NCI-H345 treated with DMSO at 0.1 percent for 48 hours (cell line): ENCODE data around the gene DHRSX.
"Not testable (repeated sequence)": the region's sequence is repeated elsewhere in the genome, so short reads cannot be mapped to it uniquely, and the experiment has no call there.

ENCODE experiments used
- DNase-seq: peaks from one replicate; lab custom pipeline; 2025; ENCODE audit not compliant: unreplicated experiment; lab: John Stamatoyannopoulos, UW

Gene DHRSX

GRCh38 chrX:2360731-2361130, 140.0 kb downstream of the DHRSX start:
- DNase-seq: no peak

DNA sequence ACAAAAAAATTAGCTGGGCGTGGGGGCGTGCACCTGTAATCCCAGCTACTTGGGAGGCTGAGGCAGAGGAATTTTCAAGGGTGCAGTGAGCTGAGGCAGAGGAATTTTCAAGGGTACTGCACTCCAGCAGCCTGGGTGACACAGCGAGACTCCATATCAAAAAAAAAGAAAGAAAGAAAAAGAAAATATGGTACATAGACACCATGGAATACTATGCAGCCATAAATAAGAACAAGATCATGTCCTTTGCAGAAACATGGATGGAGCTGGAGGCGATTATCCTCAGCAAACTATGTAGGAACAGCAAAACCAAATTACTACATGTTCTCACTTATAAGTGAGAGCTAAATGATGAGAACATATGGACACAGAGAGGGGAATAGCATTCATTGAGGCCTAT, 141.3 kb downstream of the DHRSX start:
- DNase-seq: not testable (repeated sequence)

- DNase-seq: no peak
Measured at GRCh38 chrX:2351999-2352995, 148.5 kb downstream of the DHRSX start.

DNA sequence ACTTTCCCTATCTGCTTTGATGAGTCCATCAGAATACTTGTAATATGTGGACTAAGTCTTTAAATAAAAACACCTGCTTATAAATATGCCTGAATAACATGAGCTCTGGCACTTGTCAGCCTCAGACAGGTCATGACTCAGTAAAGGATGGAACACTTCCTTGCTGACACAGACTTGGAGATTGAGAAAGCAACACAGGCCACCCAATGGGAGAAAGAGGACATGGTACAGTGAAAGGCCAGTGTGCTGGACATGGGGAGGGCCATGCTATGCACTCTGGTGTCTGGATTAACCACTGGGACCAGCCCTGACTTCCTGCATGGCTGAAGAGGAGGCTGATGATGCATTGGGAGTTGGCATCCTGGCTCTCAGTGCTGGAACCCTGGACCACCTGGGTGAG, 149.5 kb downstream of the DHRSX start:
- no peak for DNase-seq

DNA sequence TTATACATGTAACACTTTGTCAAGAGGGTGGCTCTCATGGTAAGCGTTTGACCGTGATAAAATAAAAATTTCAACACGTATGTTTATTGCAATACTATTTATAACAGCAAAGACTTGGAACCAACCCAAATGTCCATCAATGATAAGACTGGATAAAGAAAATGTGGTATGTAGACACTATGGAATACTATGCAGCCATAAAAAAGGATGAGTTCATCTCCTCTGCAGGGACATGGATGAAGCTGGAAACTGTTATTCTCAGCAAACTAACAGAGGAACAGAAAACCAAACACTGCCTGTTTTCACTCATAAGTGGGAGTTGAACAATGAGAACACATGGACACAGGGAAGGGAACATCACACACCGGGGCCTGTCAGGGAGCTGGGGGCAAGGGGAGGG, 150.1 kb downstream of the DHRSX start:
- DNase-seq: not testable (repeated sequence)

- not testable (repeated sequence) for DNase-seq
Measured at GRCh38 chrX:2350036-2350435, 150.7 kb downstream of the DHRSX start.

- DNase-seq: no peak
Measured at GRCh38 chrX:2348211-2348610, 152.6 kb downstream of the DHRSX start.

DNA sequence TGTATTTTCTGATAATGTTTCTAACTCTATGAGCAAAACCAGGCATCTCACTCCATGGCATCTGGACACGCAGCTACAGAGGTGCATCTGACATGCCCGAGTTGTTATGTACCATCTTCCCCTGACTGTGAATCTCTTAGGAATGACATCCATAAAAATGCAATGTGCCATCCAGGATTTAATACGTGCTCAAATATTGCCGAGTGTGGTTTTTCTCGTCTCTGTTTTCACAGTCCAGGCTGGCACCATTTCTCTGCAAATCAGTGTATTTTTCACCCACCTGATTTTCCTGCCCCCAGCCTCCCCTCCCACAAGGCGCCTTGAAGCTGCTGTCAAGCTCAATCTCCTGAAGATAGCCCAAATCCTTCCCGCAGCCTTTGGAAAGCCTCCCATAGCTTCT, 154.6 kb downstream of the DHRSX start:
- no peak for DNase-seq

GRCh38 chrX:2345562-2345961, 155.2 kb downstream of the DHRSX start:
- no peak for DNase-seq

GRCh38 chrX:2343413-2343812, 157.4 kb downstream of the DHRSX start:
- no peak for DNase-seq

DNA sequence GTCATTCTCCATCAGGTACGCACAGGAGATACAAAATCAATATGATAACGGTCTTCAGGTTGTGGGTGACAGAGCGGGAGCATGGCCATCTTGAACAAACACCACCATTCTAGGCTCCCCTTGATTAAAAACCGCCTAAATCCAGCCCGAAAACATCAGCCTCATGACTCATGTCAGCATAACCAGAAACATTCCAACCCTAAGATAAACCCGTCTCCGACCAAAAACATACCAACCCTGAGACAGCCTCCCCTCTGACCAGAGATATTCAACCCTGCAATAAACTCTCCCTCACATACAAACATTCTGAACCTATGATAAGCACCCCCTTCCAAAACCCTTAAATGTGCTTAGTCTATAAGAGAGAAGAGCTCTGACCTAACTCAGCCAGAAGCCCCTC, 157.9 kb downstream of the DHRSX start:
- no peak for DNase-seq

DNA sequence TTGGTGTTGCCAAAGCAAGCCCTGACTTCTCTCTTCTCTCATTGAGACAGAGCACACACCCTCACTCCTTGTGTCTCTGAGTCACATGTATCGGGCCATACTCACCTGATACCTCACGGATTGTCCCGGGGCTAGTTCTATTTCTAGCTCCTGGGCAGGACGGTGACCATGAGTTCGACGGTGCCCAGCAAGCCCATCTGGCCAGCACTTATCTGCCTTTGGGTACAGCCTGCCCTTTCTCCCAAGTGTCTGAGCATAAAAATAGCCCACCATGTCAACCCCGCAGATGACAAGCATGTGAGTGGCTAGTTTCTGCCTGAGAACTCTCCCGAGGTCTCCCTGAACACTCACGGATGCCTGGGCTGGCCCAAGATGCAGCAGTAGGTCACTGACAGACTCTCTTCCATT, 158.5 kb downstream of the DHRSX start:
- DNase-seq: no peak

DNA sequence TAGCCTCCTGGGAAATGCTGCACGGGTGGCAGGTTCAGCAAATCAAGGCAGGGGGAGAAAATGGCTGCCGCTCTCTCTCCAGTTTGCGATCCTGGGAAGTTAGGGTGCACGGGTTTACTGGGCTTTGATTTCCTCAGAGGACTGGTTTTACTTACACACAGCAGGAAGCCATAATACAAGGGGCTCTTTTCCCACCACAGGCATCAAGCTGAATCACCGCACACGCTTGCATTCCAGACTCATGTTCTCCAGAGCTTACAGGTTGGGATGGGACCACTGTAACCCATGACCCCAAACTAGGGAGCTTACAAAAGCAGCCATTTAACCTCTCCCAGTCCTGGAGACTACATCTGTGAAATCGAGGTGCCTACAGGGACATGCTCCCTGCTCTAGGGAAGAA, 159.8 kb downstream of the DHRSX start:
- DNase-seq: no peak

DNA sequence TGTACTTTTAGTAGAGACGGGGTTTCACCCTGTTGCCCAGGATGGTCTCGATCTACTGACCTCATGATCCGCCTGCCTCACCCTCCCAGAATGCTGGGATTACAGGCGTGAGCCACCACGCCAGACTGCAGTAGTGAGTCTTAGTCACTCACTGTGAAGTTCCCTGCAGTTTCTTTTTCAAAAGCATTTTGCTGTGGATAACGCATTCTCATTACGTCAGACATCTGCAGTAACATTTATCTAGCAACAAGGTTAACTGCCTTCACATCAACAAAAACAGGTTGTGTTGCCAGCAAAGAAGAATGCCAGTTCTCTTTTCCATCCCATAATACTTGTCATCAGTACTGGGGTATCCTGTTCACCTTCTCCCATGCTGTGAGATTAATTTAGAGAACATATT, 164.6 kb downstream of the DHRSX start:
- no peak for DNase-seq

DNA sequence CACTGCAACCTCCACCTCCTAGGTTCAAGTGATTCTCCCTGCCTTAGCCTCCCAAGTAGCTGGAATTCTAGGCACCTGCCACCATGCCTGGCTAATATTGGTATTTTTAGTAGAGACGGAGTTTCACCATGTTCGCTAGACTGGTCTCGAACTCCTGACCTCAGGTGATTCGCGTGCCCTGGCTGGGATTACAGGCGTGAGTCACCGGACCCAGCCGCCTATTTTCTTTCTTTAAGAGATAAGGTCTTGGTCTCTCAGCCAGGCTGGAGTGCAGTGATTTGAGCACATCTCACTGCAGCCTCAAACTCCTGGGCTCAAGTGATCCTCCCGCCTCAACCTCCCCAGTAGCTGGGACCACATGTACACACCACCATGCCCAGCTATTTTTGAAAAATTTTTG, 166.5 kb downstream of the DHRSX start:
- DNase-seq: no peak

DNA sequence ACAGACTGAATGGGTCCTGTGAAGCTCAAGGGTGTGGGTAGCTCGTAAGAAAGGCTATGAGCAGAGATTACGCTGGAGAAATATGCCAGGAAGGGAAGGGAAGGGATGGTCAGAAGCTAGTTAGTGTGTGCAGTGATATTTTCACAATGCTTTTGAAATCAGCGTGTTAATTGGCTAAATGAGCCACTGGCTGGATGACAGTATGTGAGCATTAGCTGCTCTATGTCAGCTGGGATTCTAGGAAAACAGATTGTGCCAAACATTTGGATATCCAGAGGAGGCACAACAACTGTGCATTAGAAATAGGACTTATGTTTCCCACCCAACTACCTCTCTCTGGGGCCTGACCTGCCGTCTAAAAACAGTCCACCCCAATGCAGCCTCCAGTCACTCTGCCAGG, 168.5 kb downstream of the DHRSX start:
- no peak for DNase-seq

GRCh38 chrX:2330910-2331309, 169.9 kb downstream of the DHRSX start:
- no peak for DNase-seq

DNA sequence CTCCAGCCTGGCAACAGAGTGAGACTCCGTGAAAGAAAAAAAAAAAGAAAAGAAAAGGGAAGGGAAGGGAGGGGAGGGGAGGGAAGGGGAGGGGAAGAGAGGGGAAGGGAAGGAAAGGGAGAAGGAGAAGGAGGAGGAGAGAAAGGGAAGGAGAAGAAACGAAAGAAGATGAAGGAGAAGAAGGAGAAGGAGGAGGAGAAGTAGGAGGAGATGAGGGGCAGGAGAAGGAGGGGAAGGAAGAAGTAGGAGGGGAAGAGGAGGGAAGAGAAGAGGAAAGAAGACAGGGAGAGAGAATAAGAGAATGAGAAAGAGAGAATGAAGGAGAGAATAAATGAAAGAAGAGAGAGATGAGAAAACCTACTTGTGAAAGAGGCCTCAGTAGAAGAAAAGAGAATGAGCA, 170.3 kb downstream of the DHRSX start:
- no peak for DNase-seq

GRCh38 chrX:2327423-2327822, 173.4 kb downstream of the DHRSX start:
- DNase-seq: no peak

- DNase-seq: no peak
Measured at GRCh38 chrX:2325076-2325784, 175.5 kb downstream of the DHRSX start.

- no peak for DNase-seq
Measured at GRCh38 chrX:2324151-2324550, 176.6 kb downstream of the DHRSX start.

- no peak for DNase-seq
Measured at GRCh38 chrX:2321411-2321810, 179.4 kb downstream of the DHRSX start.
